Measurements from ENCODE around the gene MRPS2. TPM values are rescaled to one million over a fixed set of nuclear protein-coding genes. Genes with fewer than 3 reads are reported as not detected.
"Not testable (repeated sequence)": the region's sequence is repeated elsewhere in the genome, so short reads cannot be mapped to it uniquely, and the experiment has no call there.

The MRPS2 gene
- total and polyA plus RNA-seq, 2 donors (not counting 3 experiments of a cell fraction or from before 2014, with no cell fraction given): 50.8 to 231 TPM

DNA sequence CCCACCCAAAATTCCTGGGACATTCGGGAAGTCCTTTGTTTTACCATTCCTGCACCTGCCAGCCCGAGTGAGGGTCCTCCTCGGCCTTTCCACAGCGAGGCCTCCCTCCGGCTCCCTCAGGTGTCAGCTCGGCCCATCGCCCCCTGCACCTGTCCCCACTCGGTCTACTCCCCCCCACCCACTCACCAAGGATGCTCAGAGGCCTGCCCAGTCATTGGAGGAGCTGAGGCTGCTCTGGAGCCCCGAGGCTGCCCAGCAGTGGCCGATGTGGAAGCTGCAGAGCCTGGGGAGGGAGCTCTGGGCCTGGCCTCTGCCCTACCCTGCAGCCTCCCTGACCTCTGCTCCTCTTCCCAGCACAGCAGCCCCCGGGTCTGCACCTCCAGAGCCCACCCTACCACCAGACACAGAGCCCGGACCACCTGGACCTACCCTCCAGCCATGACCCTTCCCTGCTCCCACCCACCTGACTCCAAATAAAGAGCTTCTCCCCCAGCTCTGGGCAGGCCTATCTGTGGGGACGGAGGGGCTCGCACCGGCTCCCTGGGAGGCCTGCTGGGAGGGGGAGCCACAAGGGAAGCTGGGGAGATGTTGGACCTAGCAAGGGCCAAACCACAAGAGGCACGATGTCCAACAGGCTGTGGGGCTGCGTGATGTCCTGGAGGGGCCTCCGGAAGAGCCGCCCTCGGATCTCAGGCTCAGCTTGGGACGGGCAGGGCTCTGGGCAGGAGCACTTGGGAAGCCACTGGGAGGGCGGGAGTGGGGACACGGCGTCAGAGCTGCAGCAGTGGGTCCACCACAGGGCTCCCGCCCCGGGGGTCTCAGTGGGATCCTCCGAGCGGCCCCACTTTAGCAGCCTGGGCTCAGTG is 49.2 kb downstream of the MRPS2 start:
- H3K27ac ChIP-seq (ENCODE audit: insufficient read depth, low read depth, low read length); H3K36me3 ChIP-seq (ENCODE audit: control insufficient read depth in 2 of 2, extremely low read depth in 1 of 2, insufficient read depth in 2 of 2, low read length in 2 of 2); FAIRE-seq; H2AFZ ChIP-seq (ENCODE audit: low read depth, low read length); H3K9ac ChIP-seq (replicated peaks; ENCODE audit: extremely low read depth, insufficient read depth, low read length); H3K4me1 ChIP-seq (ENCODE audit: control insufficient read depth, extremely low read depth, insufficient read depth, low read length); H3K9me1 ChIP-seq (replicated peaks; ENCODE audit: control insufficient read depth, extremely low read depth, insufficient read depth, low read length); intact Hi-C loops (cut with micrococcal nuclease); H4K20me1 ChIP-seq (replicated peaks; ENCODE audit: control insufficient read depth, extremely low read depth, insufficient read depth, low read length); H3K27me3 ChIP-seq (ENCODE audit: control insufficient read depth in 2 of 2, insufficient read depth in 2 of 2, low read length in 2 of 2); DNase-seq (ENCODE audit: low read depth, low spot score); H3K79me2 ChIP-seq (ENCODE audit: control insufficient read depth, insufficient read depth, low read length); H3K4me2 ChIP-seq (ENCODE audit: insufficient read depth, low read length); H3K4me3 ChIP-seq (replicated peaks in 1 of 3; ENCODE audit: insufficient read depth in 1 of 3, low read depth in 1 of 3, low read length in 3 of 3); CTCF ChIA-PET; H3K9me3 ChIP-seq (replicated peaks; ENCODE audit: control insufficient read depth, insufficient read depth, low read length); BruUV-seq (replicated peaks); dilution Hi-C loops (cut with MboI; ENCODE audit: extremely low pct_ligation_motif_present, low sequenced_read_pairs); POLR2A ChIA-PET: not testable (repeated sequence)

DNA sequence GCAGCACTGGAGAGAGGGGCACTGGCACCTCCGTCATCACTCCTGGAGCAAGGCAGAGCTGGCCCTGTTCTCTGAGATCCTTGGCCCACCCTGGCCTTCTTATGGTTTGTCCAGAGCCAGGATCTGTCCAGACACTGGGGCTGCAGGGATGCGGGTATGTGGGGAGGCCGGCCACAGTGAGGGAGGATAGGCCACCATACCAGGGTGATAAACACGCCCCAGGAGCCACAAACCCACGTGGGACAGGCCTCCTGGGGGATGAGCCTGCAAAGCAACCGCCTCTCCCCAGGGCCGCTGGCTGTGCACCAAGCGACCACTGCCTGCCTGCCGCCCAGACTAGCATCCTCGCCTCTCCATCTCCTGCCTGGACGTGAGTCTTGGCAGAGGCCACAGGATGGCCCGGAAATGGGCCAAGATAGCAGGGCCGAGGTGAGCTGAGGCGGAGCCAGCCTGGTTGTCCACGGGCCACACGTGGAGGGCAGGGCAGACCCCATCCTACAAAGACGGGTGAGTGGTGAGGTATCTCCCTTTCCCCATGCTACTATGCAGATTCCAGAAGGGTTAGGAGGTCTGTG is 49.9 kb downstream of the MRPS2 start:
- TF ChIP-seq JUN (IDR thresholded peaks at IDR 0.05; ENCODE audit: borderline replicate concordance, insufficient read depth, insufficient read length, low read depth) (no peak), POLR2AphosphoS5 (IDR thresholded peaks at IDR 0.05; ENCODE audit: insufficient read depth, low read depth, low read length) (no peak), GATA2 (IDR thresholded peaks at IDR 0.05; ENCODE audit: insufficient read depth, insufficient read length, low read depth, low read length) (no peak), FOS (IDR thresholded peaks at IDR 0.05; ENCODE audit: borderline replicate concordance, insufficient read depth, low read length) (no peak), EZH2 (IDR thresholded peaks at IDR 0.05; ENCODE audit: borderline replicate concordance, low read depth, low read length, severe bottlenecking) (no peak), POLR2A (IDR thresholded peaks at IDR 0.05; ENCODE audit: low read depth, low read length) (no peak), MYC (IDR thresholded peaks at IDR 0.05; ENCODE audit: low read depth, low read length) (no peak)
- TF ChIP-seq, protein P1, sequence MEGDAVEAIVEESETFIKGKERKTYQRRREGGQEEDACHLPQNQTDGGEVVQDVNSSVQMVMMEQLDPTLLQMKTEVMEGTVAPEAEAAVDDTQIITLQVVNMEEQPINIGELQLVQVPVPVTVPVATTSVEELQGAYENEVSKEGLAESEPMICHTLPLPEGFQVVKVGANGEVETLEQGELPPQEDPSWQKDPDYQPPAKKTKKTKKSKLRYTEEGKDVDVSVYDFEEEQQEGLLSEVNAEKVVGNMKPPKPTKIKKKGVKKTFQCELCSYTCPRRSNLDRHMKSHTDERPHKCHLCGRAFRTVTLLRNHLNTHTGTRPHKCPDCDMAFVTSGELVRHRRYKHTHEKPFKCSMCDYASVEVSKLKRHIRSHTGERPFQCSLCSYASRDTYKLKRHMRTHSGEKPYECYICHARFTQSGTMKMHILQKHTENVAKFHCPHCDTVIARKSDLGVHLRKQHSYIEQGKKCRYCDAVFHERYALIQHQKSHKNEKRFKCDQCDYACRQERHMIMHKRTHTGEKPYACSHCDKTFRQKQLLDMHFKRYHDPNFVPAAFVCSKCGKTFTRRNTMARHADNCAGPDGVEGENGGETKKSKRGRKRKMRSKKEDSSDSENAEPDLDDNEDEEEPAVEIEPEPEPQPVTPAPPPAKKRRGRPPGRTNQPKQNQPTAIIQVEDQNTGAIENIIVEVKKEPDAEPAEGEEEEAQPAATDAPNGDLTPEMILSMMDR (IDR thresholded peaks at IDR 0.05; ENCODE audit: extremely low read depth in 1 of 2, insufficient read depth in 1 of 2, low read depth in 1 of 2, low read length in 2 of 2): no peak
- TF ChIP-seq, protein P2, sequence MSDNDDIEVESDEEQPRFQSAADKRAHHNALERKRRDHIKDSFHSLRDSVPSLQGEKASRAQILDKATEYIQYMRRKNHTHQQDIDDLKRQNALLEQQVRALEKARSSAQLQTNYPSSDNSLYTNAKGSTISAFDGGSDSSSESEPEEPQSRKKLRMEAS (IDR thresholded peaks at IDR 0.05; ENCODE audit: insufficient read depth, insufficient read length): no peak
- Histone ChIP-seq H3K4me2 (ENCODE audit: insufficient read depth, low read length) (no peak overlapping the region), H3K9me3 (replicated peaks; ENCODE audit: control insufficient read depth, insufficient read depth, low read length) (no peaks in the 10 kb centered on the region), H3K9me1 (replicated peaks; ENCODE audit: control insufficient read depth, extremely low read depth, insufficient read depth, low read length) (no peaks in the 10 kb centered on the region), H4K20me1 (replicated peaks; ENCODE audit: control insufficient read depth, extremely low read depth, insufficient read depth, low read length) (no peaks in the 10 kb centered on the region), H2AFZ (ENCODE audit: low read depth, low read length) (no peak overlapping the region), H3K27me3 (ENCODE audit: control insufficient read depth in 2 of 2, insufficient read depth in 2 of 2, low read length in 2 of 2) (no peaks in the 10 kb centered on the region), H3K36me3 (ENCODE audit: control insufficient read depth in 2 of 2, extremely low read depth in 1 of 2, insufficient read depth in 2 of 2, low read length in 2 of 2) (no peaks in the 10 kb centered on the region), H3K4me3 (replicated peaks in 1 of 3; ENCODE audit: insufficient read depth in 1 of 3, low read depth in 1 of 3, low read length in 3 of 3) (no peak overlapping the region), H3K9ac (replicated peaks; ENCODE audit: extremely low read depth, insufficient read depth, low read length) (no peak overlapping the region), H3K4me1 (ENCODE audit: control insufficient read depth, extremely low read depth, insufficient read depth, low read length) (no peaks in the 10 kb centered on the region), H3K79me2 (ENCODE audit: control insufficient read depth, insufficient read depth, low read length) (no peaks in the 10 kb centered on the region), H3K27ac (ENCODE audit: insufficient read depth, low read depth, low read length) (no peak overlapping the region)
- FAIRE-seq (no peak), DNase-seq (ENCODE audit: low read depth, low spot score) (no peak)
- dilution Hi-C loops (cut with MboI; ENCODE audit: extremely low pct_ligation_motif_present, low sequenced_read_pairs): no loop called here
- intact Hi-C loops (cut with micrococcal nuclease): no loop called here
- POLR2A ChIA-PET: no interaction called here
- CTCF ChIA-PET: no interaction called here
- no TSS peak for BruUV-seq (replicated peaks)

Measured in endothelial cell of umbilical vein (primary cell).